HG02642 (cell line): ENCODE data around the gene HTRA2.
A peak's percentile ranks its signal among the peaks of the same experiment; 100 is the strongest.

ENCODE experiments used
- ATAC-seq: cut with Tn5 transposase; IDR thresholded peaks from one replicate; pipeline ENCODE4 v1.9.1; 2021; ENCODE audit warnings: mild to moderate bottlenecking; ENCODE audit not compliant: unreplicated experiment, poor library complexity

HTRA2 gene

DNA sequence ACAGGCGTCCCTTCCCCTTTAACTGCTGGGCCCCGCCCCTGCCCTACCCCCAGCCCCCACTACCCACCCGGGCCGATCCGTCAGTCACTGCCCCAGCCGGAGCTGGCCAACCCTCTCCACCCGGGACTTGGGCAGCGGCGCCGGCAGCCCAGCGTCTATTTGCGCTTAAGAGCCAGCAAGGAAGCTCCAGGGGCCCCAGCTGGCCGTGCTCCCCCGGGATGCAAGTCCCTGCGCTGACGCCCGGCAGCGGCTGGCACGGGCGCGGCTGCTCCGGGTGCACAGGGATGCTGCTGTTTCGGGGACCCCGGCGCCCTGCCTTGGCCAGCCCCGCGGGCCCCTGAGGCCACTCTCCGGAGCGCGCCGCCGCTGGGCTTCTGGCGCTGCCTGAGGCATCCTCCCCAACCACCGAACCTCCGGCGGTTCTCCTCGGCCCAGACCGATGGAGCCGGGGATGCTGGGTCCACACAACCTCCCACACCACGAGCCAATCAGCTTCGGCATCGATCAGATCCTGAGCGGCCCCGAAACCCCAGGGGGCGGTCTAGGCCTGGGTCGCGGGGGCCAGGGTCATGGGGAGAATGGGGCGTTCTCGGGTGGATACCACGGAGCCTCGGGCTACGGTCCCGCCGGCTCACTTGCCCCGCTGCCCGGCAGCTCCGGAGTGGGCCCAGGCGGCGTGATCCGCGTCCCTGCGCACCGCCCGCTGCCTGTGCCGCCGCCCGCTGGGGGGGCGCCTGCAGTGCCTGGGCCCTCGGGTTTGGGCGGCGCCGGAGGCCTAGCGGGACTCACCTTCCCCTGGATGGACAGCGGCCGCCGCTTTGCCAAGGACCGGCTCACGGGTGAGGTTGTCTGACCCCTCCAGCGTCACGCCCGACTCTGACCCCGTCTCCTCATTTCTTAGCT, 15.1 kb upstream of the HTRA2 start, which contains the start of gene TLX2:
TLX2 (plus strand) TSS at position 83 of the 903 bp plus-strand sequence; CDS start at position 440, 357 bp downstream.
- ATAC-seq = no peak

DNA sequence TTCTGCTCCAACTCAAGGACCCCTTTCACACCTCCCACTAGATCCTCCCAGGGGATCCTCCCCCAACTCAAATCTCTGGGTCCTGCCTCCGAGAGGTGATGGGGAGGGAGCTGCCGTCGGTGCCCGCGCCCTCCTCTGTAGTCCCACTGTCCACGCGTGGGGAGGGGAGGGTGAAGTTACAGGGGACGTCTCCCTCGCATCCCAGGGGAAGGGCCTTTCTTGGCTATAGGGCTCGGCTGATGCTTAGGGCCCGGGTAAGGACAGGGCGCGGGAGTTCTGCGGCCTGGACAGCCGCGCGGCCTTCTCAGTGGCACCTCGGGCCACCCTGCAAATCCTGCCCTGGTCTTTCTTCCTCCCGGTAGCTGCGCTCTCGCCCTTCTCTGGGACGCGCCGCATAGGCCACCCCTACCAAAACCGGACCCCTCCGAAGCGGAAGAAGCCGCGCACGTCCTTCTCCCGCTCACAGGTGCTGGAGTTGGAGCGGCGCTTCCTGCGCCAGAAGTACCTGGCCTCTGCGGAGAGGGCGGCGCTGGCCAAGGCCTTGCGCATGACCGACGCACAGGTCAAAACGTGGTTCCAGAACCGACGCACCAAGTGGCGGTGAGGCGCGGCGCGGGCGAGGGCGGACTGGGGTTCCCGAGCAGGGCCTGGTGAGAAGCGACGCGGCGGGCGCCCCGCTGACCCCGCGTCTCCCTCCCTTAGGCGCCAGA, 14.3 kb upstream of the HTRA2 start:
- no peak for ATAC-seq

DNA sequence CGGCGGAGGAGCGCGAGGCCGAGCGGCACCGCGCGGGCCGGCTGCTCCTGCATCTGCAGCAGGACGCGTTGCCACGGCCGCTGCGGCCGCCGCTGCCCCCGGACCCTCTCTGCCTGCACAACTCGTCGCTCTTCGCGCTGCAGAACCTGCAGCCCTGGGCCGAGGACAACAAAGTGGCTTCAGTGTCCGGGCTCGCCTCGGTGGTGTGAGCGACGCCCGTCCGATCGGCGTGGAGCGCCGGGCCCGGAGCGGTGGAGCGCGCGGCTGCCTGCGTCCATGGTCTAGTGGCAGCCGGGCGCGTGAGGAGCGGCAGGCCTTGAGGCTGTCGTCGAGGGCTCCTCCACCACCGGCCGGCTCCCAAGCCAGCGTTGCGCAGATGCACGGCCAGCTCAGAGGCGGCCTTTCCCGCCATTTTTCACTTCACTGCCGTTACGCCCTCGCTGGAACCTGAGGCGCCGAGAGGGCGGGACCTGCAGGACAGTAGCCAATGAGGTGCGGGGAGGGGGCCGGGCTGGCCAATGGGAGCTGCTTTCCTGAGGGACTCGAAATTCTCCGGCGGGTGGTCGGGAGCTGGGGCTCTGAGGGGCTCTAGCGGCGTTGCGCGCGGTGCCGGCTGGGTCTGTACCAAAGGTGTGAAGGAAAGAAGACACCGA, 13.6 kb upstream of the HTRA2 start:
- ATAC-seq = peak; percentile 59

DNA sequence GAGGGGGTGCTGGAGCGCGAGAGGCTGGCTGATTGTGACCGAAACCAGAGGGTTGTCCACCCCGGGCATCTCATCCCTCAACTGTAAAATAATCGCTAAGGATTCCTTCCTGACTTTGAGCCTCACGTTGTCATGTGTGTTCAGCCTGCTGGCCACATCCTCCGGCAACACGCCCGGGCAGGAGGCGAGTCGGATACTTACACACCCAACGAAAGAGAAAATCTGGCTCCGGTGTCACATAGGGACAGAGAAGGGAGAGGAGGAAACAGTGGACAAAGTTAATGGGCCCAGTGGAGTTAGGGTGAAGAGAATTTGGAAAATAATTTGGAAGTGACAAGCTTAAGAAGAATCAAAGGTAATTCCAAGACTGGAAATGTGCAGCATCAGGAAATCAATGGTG, 13.1 kb upstream of the HTRA2 start:
- ATAC-seq = no peak

GRCh38 chr2:74522516-74522915, 7.2 kb upstream of the HTRA2 start:
- no peak for ATAC-seq

DNA sequence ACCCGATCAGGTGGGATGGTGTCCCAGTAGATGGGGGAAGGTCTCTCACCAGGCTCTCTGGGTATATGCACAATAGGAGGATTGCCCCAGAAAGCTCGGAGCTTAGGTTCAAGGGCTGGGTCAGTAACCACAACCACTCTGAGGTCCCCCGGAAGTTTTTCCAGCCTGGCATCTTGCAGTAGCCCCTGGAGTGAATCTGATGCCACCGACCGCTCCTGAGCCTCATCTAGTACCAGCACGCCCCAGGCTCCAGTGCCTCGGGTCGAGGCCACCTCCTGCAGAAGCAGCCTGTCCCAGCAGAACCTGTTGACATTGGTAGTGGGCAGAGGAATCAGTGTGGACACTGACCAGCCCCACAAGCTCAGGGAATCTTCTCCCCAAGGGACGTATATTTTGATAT, 5.7 kb upstream of the HTRA2 start:
- ATAC-seq = no peak

GRCh38 chr2:74524955-74525716, 4.6 kb upstream of the HTRA2 start:
- ATAC-seq = no peak

DNA sequence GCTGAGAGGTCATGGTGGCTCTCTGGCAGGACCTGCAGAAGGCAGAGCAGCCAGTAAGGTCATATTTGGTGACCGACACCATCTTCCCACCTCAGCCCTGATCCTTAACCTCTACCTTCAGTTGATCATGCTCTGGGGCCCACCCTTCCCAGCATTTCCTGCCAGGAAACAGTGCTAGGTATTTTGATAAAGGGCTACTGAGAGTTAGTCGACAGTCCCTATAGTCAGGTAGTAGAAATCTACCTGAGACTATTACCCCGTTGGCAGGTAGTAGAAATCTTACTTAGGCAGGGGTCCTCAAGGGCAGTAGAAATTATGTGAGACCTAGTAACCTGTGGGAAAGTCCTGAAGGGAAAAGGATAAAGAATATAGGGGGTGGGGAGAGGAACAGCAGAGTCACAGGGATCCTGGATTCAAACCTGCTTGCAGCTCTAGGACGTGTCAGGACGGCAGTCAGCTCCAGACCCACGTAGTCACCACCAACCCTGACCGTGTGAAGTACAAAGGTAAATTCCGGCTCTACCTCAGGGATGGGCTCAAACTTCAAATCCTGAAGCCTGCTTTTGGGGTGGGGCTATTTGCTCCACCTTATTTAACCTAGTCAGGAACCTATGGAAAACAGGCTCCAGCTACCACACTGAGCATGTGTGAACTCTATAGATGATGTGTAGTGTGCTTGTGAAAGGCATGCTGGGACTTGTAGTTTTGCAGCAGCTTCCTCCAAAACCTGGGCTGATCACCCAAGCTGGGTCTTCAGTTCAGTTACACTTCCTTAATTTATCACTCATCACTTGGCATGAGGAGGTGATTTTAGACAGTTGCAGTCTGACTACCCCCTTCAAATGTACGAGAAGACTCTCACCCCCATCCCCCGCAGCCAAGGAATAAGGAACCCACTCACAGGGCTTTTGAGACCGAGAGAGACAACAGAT, 3.8 kb upstream of the HTRA2 start, which contains the start of gene DQX1:
DQX1 (minus strand) TSS at position 515 of the 932 bp plus-strand sequence; CDS start at position 13, 502 bp downstream.
- no peak for ATAC-seq

- no peak for ATAC-seq
Measured at GRCh38 chr2:74526649-74527230, 3.0 kb upstream of the HTRA2 start.

DNA sequence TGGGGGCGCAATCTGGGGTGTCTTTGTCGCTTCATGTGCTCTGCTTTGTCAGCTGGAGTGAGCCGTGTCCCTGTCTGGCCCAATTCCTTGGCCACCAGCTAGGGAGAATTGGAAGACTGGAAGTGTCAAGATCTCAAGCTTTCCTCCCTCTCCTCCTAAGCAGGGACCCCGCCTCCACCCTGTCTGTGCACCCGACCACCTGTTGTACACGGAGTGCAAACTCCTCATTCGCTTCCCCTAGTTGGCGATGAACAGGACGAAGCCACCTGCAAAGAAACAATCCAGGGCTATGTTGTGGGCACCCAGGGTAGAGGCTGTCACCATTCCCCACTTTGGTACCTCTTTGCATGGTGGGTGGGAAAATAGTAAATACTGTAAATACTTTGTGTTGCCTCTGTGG, 2.0 kb upstream of the HTRA2 start:
- ATAC-seq = no peak

DNA sequence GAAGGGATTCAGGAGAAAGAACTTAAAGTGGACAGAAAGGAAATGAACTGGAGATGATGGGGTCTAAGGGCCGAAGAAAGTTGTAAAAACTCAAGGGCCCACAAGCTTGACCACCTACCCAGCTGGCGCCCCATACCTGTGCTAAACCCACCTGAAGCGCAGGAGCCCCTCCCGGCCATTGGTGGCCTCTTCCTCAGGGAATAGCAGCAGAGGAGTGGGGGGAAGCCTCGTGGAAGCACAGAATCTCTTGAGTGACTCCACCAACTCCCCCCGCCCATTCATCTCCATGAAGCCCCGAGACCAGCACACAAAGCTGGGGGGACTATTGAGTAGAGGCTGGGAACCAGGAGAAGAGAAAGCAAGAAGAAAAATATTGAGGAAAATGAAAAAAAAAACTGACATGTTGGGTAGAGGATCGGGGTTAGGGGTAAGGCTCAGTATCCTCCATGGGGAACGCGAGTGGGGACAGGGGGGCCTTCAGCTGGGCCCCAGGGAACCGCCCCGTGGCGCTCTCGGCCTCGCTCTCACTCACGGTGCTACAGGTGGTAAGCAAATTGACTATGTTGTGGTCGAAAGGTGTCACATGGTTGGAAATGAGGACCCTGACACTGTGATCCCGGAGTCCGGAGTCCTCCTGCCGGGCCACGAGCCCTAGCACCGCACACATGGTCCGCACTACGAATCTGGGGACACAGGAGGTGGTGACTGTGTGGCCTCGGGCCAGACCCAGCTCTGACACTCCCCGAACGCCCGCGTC, 955 bp upstream of the HTRA2 start:
- ATAC-seq = peak; percentile 14

GRCh38 chr2:74530239-74531187, 780 bp downstream of the HTRA2 start:
- ATAC-seq = peak; percentile 29

DNA sequence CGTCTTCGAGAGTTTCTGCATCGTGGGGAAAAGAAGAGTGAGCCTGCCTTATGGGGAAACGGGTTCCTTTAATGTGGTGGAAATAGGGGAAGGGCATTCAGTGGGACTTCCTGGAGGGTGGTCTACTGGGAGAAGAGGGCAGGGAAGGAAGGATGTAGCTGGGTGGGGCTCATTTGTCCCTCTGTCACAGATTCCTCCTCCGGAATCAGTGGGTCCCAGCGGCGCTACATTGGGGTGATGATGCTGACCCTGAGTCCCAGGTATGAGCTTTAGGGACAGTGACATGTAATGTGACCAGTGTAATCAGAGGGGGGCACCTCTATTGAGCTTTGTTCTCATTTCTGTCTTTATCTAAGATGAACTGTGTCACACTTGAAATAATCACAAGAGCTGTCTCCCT, 1.9 kb downstream of the HTRA2 start:
- no peak for ATAC-seq

DNA sequence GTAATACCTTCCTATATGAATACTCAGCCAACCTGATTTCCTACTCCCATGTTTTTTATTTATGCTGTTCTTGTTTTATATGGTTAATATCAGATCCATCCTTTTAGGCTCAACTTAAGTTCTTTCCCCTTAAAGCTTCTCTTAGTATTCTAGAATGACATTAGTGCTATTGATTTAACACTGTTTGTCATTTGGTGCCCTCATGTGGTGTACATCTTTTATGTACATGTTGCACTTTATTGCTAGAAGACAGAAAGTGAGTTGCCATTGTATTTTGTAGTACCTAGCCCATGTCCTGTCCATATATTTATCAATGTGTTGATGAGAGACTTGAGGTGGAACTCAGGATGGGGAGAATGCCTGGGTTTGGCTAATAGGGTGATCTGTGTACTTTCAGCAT, 2.5 kb downstream of the HTRA2 start:
- no peak for ATAC-seq

GRCh38 chr2:74533464-74533863, 3.7 kb downstream of the HTRA2 start:
- no peak for ATAC-seq

GRCh38 chr2:74534411-74534810, 4.7 kb downstream of the HTRA2 start:
- no peak for ATAC-seq

- ATAC-seq = no peak
Measured at GRCh38 chr2:74535440-74535965, 5.8 kb downstream of the HTRA2 start.
